Right lung (tissue), 5 donors: ENCODE measurements around the gene TTC31. TPM values are rescaled to one million over a fixed set of nuclear protein-coding genes. Genes with fewer than 3 reads are reported as not detected.
"Not testable (repeated sequence)": the region's sequence is repeated elsewhere in the genome, so short reads cannot be mapped to it uniquely, and the experiment has no call there.

ENCODE experiments used
- DNase-seq, 2 donors: peaks; one replicate each; pipeline ENCODE4 v3.0.0-alpha.2; 2013
- polyA plus RNA-seq, 5 donors: library from polyadenylated mRNA; unstranded; fragments of 120-200 nt; gene quantifications; one replicate each; pipeline versions ENCODE4 v1.2.1 to v1.2.3, GENCODE V29; 2013; ENCODE audit warnings: inconsistent platforms in 1 of 5, low replicate concordance in 1 of 5; ENCODE audit not compliant: insufficient read length in 5 of 5, insufficient read depth in 1 of 5

The TTC31 gene
- polyA plus RNA-seq, 5 donors = 32.8 to 38.1 (median 35.6) TPM

DNA sequence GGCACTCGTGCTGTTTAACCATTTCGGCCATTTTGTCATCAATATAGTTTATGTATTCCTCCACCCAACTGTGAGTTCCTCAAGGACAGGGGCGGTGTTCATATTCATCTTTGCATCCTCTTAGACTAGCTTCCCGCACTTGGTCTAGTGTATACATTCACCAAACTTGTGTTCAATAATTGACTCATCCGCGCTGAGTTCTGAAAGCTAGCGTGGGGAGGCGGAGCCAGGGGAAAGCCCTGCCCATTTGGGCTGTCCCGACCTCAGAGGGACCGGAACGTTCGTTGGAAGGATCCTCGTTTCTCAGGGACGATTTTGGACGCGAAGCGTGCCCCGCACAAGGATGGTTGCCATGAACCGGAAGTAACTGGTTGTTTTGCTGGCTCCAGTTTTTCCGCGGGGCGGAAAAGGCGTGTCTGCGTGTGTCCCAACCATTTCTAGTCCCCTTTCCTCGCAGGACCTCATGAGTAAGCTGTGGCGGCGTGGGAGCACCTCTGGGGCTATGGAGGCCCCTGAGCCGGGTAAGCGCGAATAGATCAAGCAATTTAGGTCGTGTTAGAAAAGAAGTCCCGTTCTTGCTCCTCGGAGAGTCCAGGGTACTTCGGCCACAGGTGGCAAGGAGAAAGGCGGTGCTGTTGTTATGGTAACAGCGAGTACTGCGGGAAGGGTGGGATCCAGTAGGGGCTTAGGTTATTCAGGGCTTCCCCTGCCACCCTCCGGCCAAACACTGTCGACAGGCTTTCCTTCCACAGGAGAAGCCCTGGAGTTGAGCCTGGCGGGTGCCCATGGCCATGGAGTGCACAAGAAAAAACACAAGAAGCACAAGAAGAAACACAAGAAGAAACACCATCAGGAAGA lies 28.0 kb upstream of the TTC31 start, which contains the start of gene INO80B:
TSS of gene INO80B (plus strand) at position 434 of the 858 bp plus-strand sequence. CDS start at position 464, 30 bp downstream.
- peak; percentile 96 to 98 for DNase-seq

DNA sequence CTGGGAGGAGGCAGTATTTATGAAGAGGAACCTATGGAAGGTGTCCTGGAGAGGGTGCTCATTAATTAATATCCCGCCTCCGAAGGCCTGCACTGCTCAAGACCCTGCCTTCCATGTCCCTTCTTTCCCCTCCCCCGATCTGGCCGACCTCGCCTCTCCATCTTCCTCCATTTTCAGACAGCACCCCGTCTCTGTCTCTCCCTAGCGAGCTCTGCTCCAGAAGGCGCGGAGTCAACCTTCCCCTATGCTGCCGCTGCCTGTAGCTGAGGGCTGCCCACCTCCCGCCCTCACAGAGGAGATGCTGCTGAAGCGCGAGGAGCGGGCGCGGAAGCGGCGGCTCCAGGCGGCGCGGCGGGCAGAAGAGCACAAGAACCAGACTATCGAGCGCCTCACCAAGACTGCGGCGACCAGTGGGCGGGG lies 25.7 kb upstream of the TTC31 start:
- peak in 1 of 2 donors; percentile 29 for DNase-seq

DNA sequence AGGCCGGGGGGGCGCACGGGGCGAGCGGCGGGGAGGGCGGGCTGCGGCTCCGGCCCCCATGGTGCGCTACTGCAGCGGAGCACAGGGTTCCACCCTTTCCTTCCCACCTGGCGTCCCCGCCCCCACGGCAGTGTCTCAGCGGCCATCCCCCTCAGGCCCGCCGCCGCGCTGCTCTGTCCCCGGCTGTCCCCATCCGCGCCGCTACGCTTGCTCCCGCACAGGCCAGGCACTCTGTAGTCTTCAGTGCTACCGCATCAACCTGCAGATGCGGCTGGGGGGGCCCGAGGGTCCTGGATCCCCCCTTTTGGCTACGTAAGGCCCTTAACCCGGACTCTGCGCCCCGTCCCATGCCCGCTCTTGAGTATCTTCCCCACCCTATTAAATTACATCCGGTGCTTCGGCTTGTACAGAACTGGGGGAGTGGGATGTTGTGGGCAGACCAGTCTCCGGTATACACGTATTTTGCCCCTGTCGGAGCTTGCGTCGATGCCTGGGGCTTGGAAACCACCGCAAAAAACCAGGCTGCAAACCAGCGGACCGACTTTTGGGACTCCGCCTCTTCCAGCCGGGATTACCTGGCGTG lies 25.2 kb upstream of the TTC31 start:
- DNase-seq = no peak

DNA sequence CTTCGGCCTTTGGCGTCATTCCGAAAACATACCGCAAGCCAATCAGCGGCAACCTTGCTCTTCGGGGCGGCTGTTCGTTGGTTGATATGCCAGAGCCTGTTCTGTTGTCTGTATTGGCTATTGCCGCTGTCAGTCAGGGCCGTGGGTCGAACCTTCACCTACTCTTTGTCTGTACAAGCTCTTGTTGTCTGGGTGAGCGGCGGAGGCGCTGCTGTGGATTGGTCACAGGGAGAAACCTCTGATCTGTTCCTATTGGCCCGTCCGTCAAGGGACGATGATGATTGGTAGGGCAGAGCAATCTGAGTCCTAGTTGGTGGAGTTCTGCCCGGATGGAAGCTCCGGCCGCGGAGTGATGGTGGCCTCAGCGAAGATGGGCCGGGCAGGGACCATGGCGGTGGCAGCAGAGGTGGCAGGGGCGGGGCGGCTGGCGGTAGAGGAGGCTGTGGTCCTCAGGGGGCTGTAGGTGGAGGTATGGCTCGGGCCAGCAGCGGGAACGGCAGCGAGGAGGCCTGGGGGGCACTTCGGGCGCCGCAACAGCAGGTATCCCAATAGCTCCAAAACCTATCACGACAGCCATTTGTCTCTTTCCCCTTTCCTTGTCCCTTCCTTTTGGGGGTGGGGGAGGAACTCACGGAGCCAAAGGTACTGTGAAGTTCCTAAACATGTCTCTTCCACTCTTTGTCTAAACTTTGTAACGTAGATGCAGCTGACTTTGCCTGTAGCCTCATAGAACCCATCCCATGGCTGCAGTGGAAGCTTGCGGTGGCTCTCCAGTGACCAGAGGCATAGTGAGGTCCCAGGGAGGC lies 24.5 kb upstream of the TTC31 start, which contains the start of gene WBP1:
TSS of gene WBP1 (plus strand) at position 307 of the 806 bp plus-strand sequence. CDS start at position 472, 165 bp downstream.
- peak; percentile 99 to 100 for DNase-seq

GRCh38 chr2:74458938-74459363 lies 23.9 kb upstream of the TTC31 start:
- DNase-seq = no peak

- DNase-seq = not testable (repeated sequence)
These were observed 23.3 kb upstream of the TTC31 start for GRCh38 chr2:74459503-74460118.

DNA sequence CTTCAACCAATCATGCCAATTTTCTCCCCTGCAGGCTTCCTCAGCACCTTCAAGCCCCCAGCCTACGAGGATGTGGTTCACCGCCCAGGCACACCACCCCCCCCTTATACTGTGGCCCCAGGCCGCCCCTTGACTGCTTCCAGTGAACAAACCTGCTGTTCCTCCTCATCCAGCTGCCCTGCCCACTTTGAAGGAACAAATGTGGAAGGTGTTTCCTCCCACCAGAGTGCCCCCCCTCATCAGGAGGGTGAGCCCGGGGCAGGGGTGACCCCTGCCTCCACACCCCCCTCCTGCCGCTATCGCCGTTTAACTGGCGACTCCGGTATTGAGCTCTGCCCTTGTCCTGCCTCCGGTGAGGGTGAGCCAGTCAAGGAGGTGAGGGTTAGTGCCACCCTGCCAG lies 22.7 kb upstream of the TTC31 start:
- DNase-seq = not testable (repeated sequence)

- DNase-seq = no peak
These were observed 21.5 kb upstream of the TTC31 start for GRCh38 chr2:74461187-74462053.

- DNase-seq = no peak
These were observed 20.7 kb upstream of the TTC31 start for GRCh38 chr2:74462054-74462785.

GRCh38 chr2:74462786-74463105 lies 20.1 kb upstream of the TTC31 start:
- no peak for DNase-seq

DNA sequence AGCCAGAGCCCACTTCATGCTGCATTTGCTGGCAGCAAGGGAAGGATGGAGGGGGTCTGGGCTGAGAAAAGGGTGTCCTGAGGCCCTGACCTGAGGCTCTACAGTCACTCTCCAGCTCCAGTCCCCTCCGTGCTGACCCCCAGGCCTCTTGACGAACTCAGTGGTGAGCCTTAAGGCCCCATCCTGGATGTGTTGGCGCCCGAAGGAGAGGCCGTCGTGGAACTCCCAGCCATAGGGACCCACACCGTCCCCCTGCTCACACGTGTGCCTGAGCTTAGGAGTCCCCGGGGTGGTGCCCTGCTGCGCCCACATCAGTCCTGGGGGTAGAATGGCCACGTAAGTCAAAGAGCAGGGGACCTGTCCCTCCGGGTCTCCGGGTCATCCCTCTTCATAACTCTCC lies 18.5 kb upstream of the TTC31 start:
- DNase-seq = no peak

DNA sequence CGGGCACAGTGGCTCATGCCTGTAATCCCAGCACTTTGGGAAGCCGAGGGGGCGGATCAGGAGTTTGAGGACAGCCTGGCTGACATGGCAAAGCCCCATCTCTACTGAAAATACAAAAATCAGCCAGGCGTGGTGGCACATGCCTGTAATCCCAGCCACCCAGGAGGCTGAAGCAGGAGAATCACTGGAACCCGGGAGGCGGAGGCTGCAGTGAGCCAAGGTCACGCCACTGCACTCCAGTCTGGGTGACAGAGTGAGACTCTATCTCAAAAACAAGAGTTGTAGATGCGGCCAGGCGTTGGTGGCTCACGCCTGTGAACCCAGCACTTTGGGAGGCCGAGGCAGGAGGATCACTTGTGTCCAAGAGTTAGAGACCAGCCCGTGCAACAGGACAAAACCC lies 12.1 kb upstream of the TTC31 start:
- not testable (repeated sequence) for DNase-seq

GRCh38 chr2:74471332-74472065 lies 11.4 kb upstream of the TTC31 start:
- no peak for DNase-seq

- DNase-seq = peak; percentile 93 to 94
These were observed 10.6 kb upstream of the TTC31 start, which contains the start of gene MRPL53 for GRCh38 chr2:74472086-74472944. Gene MRPL53 (minus strand): TSS chr2:74472680. CDS start chr2:74472660, 20 bp downstream.

DNA sequence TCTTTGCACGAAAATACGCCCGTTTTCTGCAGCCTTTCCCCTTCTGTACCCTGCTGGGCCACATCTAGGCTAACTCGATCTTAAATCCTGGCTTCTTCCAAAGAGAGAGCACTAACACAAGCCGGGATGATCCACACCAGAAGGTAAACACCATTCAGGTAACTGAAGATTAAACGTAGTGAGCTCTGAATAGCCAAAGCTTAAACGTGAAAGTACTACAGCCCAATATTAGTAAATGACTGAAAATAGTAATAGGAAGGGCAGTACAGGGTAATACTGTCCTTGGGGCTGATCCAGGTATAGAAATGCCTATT lies 10.0 kb upstream of the TTC31 start:
- DNase-seq = no peak

DNA sequence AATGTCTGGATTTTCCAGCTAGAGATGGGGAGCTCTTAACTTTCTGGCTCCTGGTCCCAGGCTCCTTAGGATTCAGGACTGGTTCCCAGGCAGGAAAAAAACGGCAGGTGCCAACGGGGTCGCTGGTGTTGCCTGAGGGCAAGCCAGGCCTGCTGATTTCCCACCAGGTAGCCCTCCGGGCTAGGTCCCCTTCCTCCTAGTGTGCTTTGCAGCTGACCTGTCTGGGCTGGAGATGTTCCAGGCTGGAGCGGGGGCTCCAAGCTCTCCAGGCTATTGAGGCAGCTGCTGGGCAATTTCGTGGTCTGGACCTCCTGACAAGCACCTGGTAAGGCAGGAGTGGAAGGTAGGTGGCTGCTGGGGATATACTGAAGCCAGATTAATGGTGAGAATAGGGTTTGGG lies 8.4 kb upstream of the TTC31 start:
- DNase-seq = no peak

DNA sequence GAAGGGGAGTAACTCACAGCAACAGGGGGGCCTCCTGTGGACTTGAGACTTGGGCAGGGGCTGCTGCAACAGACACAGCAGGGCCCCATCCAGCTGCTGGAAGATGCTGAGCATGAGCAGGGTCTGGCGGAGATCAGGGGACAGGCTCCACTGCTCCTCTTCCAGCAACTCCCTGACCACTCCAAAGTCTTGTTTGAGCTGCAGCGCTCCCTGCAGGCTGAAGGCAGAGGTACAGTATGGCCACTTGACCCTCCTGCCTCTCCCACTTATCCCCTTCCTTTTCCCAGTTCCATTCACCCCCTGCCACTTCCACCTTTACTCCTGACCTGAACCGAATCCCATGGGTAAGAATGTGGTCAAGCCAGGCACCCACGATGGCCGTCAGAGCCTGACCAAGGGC lies 8.0 kb upstream of the TTC31 start:
- DNase-seq = no peak

GRCh38 chr2:74481431-74481830 lies 1.4 kb upstream of the TTC31 start:
- no peak for DNase-seq
